HG03045 (cell line): Measurements from ENCODE around the gene A2ML1.
"Not testable (repeated sequence)": the region's sequence is repeated elsewhere in the genome, so short reads cannot be mapped to it uniquely, and the experiment has no call there.

ENCODE experiments used
- ATAC-seq: cut with Tn5 transposase; IDR thresholded peaks from one replicate; pipeline ENCODE4 v1.9.1; 2021; ENCODE audit warnings: mild to moderate bottlenecking, moderate library complexity; ENCODE audit not compliant: unreplicated experiment

A2ML1 gene

GRCh38 chr12:8904665-8905064, 82.2 kb downstream of the A2ML1 start:
- ATAC-seq = no peak

- no peak for ATAC-seq
Measured at GRCh38 chr12:8905546-8905945, 83.1 kb downstream of the A2ML1 start.

GRCh38 chr12:8906266-8907180, 84.1 kb downstream of the A2ML1 start:
- no peak for ATAC-seq

- ATAC-seq = no peak
Measured at GRCh38 chr12:8907513-8907912, 85.1 kb downstream of the A2ML1 start.

GRCh38 chr12:8909752-8910151, 87.3 kb downstream of the A2ML1 start:
- ATAC-seq = no peak

DNA sequence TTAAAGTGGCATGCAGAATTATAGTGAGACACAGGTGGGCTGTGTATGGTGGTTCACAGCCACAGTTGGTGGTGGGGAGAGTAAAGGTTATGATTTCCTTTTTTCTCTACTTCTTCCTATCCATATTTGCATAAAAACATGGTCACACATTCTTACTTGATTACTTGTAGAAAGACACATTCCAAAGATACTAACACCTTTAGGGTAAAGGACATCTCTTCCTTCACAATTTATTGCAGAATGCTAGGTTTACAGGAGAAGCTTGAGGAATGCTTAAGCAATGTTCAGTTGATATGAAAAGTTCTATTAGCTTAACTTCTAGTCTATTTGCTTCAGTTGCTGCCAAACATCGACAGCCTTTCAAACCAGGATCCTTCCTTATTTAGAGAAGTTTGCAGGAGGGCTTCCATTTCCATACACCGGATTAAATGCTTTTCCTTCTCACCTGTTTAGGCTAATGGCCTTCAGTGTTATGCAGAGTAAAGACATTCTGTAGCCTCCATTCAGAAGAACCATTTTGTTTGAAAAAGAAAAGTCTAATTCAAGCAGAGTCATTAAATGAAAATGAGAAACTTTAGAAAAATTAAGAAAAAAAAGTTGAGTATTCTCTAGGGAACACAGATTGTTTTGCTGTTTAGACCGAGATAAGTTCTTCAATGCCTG, 89.3 kb downstream of the A2ML1 start:
- ATAC-seq = no peak

DNA sequence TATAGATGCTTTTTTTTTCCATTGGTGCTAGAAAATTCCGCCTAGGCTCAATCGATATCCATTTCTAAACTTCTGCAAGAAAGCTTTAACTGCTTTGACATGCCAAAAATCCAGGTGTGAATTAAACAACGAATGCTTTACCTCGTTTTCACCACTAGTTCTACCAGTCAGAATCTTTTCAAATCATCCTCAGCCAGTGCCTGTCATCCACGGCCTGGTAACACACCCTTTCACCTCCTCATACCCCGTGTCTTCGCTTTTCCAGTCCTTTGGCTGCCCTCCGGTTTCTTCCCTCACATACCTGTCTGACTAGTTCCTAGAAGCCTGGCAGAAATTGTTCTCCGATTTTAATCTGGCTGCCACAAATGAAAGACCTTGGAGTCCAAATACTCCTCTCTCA, 90.5 kb downstream of the A2ML1 start:
- no peak for ATAC-seq

GRCh38 chr12:8913702-8914032, 91.2 kb downstream of the A2ML1 start:
- ATAC-seq = no peak

DNA sequence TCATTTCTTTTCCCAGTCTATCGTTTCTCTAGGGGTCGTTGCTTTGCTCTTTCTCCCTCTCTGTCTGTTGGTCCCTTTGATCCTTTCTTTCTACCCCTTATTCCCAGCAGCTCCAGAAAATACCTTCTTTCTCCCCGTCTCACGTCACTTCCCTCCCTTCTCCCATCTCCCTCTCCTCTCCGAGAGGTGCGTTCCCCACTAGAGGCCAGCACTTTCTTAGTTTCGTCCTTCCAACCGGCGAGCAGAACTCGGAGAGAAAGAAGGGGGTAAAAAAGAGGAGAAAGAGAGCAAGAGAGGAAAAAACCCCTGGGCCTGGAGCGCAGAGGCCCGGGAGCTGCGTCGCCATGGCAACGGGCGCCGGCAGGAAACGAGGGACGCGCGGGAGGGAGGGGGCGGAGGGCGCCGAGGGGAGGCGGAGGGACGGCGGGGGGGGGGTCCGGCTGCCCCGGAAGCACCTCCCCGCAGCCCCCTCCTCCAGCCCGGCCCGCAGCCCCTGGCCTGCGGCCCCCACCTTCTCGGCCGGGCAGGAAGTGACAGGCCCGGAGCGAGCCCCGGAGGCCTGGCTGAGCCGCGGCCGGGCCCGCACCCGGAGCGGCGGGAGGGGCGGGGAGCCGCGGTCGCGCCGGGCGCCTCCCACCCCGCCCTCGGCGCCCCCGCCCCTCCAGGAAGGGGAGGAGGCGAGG, 91.8 kb downstream of the A2ML1 start, which contains the start of gene PHC1:
Gene PHC1 (plus strand): TSS at position 477 of the 683 bp plus-strand sequence. CDS start 3,169 bp downstream, outside the sequence.
- ATAC-seq = peak; percentile 64

DNA sequence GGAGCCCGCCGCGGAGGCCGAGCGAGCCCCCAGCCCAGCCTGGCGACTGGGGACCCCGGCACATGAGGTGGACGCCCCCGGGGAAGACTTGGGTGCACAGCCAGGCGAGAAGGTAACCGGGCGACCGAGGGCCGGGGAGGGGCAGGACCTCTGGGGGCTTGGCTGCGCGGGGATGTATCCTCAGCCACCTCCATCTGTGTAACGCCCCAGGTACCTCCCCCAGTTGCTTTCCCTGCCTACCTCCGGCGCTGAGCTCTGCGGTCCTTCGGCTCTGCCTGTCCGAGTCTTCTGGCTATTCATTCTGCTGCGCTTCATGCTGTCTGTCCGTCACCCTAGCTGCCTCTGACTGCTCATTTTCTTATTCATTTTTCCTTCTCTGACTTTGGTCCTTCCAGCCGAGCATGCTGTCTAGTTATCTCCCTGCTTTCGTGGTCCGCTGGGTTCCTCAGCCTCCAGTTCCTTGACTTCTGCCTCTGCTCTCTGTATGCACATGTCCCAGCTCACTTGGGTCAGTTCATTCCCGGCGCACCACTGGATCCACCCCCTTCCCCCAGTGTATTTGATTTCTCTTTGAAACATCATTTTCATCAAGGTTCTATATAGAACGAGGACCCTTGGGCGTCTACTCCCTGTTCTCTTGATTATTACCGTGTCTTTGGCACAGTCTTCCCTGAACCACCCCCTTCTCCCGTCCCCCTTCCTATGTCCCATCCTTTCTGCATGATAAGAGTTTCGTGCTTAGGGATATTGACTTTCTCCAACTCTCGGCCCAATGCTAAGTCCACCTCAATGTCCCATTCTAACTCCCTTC, 92.5 kb downstream of the A2ML1 start:
- ATAC-seq = peak; percentile 80

DNA sequence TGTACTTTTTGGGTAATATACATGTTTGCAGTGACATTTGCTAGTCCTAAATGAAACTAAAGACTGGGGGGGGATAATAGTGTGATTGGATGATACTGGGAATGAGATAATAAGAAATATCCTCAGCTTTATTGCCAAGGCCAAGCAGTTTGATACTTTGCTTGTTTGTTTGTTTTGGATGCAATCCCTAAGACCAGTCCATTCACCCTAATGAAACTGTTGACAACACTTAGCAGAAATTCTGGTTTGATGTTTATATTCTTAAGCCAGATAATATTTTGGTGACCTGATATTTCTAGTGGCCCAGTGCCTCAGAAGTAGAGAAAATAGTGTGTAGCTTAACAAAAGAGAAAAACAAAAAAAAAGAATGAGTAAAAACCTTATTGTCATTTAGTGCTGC, 93.7 kb downstream of the A2ML1 start:
- no peak for ATAC-seq

GRCh38 chr12:8917031-8917430, 94.6 kb downstream of the A2ML1 start:
- ATAC-seq = no peak

GRCh38 chr12:8917751-8918150, 95.3 kb downstream of the A2ML1 start:
- ATAC-seq = no peak

GRCh38 chr12:8919643-8920042, 97.2 kb downstream of the A2ML1 start:
- not testable (repeated sequence) for ATAC-seq

GRCh38 chr12:8922544-8922943, 100.1 kb downstream of the A2ML1 start:
- ATAC-seq = no peak
